ENCODE measurements around the gene KLRF1.

GRCh38 chr12:9883175-9883574 is 55.9 kb downstream of the KLRF1 start:
- TF ChIP-seq CTCF (conservative IDR thresholded peaks at IDR 0.05; ENCODE audit: low read depth in 2 of 2), result no peak
- TF ChIP-seq POLR2AphosphoS5 (IDR thresholded peaks at IDR 0.05; ENCODE audit: low read depth), result no peak
- no peak for TF ChIP-seq ETS1 (IDR thresholded peaks at IDR 0.05)
- no peak for TF ChIP-seq EZH2phosphoT487 (IDR thresholded peaks at IDR 0.05; ENCODE audit: unreplicated experiment)

Data from GM23338 (cell line).